Fibroblast of mammary gland (primary cell): ENCODE measurements around the gene OSCP1.

ENCODE experiments used
- DNase-seq: peaks from one replicate; pipeline ENCODE4 v3.0.0-alpha.2; 2010; ENCODE audit warnings: low read depth
- H3K4me3 ChIP-seq: 2 replicates; pipeline ENCODE4 v1.5.1; 2011; ENCODE audit warnings: low read depth, mild to moderate bottlenecking, low read length, moderate library complexity; ENCODE audit not compliant: control insufficient read depth
- TF ChIP-seq, protein P1 (sequence below): conservative IDR thresholded peaks from 2 replicates; pipeline ENCODE4 v1.5.1; 2011; ENCODE audit warnings: low read depth, low read length, inconsistent platforms; ENCODE audit not compliant: control insufficient read depth, insufficient read depth

OSCP1 gene

DNA sequence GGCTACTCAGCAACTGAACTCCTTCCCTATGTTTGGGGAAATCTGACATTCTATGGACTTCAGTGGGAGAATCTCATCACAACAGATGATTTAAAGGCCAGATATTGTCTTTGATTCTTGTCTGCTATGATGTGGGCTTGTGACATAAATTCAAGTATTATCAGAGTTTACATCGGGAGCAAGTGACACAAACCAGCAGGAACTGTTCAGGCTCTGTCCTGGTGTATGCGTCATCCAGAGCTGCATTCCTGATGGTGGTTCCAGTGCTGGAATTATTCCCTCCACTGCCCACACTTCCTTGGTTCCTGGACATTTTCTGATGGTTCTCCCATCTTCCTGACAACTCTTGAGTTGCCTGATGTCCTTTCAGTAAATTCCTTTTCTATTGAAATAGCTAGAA lies 41.8 kb downstream of the OSCP1 start:
- TF ChIP-seq, protein P1, sequence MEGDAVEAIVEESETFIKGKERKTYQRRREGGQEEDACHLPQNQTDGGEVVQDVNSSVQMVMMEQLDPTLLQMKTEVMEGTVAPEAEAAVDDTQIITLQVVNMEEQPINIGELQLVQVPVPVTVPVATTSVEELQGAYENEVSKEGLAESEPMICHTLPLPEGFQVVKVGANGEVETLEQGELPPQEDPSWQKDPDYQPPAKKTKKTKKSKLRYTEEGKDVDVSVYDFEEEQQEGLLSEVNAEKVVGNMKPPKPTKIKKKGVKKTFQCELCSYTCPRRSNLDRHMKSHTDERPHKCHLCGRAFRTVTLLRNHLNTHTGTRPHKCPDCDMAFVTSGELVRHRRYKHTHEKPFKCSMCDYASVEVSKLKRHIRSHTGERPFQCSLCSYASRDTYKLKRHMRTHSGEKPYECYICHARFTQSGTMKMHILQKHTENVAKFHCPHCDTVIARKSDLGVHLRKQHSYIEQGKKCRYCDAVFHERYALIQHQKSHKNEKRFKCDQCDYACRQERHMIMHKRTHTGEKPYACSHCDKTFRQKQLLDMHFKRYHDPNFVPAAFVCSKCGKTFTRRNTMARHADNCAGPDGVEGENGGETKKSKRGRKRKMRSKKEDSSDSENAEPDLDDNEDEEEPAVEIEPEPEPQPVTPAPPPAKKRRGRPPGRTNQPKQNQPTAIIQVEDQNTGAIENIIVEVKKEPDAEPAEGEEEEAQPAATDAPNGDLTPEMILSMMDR = no peak
- peak; percentile 28 for DNase-seq
- no peak overlapping the region for H3K4me3 ChIP-seq

DNA sequence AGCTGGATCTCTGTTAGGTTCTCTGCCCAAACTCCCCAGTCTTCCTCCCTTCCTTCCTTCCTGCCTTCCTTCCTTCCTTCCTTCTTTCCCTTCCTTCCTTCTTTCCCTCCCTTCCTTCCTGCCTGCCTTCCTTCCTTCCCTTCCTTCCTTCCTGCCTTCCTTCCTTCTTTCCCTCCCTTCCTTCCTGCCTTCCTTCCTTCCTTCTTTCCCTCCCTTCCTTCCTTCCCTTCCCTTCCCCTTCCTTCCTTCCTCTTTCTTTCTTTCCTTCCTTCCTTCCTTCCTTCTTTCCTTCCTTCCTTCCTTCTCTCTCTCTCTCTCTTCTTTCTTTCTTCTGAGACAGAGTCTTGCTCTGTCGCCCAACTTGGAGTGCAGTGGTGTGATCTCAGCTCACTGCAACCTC lies 43.8 kb downstream of the OSCP1 start:
- DNase-seq = no peak
- TF ChIP-seq, protein P1 = no peak
- no peak overlapping the region for H3K4me3 ChIP-seq

- TF ChIP-seq, protein P1 = no peak
- H3K4me3 ChIP-seq = no peak overlapping the region
- no peak for DNase-seq
Measured at GRCh38 chr1:36402504-36402890, 47.8 kb downstream of the OSCP1 start.

DNA sequence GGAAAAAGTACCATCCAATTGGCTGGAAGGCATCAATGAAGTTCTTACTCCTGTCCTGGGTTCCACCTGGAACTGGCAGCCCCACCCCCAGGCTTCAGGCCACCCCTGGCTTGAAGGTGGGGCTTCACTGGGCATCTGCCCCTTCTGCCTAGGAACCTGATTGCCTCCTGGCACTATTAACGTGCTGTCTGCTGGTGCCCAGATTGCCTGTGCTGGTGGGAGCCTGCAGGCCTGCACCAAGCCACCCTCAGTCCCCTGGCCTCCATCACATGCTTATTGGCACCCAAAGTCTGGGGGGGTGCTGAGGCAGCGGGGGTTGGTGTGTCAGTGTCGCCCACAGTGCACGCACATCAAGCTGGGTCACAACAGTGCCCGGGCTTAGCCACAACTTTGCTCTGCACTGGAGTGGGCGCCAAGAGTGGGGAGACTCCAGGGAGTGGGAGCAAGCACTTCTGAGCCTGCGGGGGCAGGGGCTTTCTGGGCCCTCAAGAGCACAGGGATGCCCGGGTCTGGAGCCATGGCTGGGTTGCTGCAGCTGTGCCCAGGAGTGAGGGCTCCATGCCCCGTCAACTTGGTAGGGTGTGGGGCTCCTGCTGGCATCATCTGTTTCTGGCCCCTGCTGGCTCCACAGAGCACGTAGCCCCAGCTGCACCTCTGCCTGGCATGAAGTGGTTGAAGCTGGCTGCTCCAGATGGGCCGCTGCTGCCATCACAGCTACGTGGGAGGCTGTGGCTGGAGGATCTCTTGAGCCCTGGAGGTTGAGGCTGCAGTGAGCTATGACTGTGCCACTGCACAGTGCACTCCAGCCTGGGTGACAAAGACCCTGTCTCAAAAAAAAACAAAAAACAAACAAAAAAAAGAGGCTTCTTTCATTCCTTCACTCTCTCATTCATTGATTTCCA lies 48.4 kb downstream of the OSCP1 start:
- H3K4me3 ChIP-seq = peak overlapping the region; percentile 48

DNA sequence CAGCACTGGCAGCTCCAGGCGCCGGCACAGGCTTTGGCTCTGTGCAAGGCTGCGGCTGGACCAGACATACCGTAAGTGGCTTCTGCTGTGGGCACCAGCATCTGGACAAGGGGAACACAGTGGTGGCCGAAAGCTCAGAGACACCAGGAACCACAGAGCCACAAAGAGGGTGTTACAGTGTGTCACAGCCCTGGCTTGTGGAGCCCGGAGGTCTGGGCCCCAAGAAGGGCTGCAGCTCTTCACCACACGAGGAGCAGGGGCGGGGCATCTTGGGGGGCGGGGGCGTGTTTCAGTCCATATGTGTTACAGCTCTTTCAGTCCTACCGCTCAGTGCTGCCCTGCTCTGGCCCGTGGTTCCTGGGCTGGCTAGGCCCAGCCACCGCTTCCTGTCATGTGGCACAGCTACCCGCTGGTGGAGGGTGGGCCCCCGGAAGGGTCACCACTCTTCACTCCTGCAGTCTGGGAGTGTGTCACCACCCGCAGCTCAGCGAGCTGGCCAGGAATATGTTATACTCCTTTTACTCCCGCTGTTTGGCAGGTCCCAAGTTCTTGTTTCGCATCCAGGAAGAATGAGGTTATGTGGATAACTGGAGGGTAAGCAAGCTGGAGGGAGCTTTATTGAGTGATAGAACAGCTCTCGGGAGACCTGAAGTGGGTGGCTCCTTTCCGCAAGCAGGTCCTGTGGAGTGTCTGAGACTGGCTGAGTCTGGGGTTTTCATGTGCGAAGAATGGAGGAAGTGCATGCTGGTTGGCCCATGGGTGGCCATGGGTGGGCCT lies 49.2 kb downstream of the OSCP1 start:
- peak overlapping the region; percentile 48 for H3K4me3 ChIP-seq
- TF ChIP-seq, protein P1 = no peak

More for the DNA sequence above, 48.4 kb downstream of the OSCP1 start:
- DNase-seq = no peak
- TF ChIP-seq, protein P1 = no peak

DNA sequence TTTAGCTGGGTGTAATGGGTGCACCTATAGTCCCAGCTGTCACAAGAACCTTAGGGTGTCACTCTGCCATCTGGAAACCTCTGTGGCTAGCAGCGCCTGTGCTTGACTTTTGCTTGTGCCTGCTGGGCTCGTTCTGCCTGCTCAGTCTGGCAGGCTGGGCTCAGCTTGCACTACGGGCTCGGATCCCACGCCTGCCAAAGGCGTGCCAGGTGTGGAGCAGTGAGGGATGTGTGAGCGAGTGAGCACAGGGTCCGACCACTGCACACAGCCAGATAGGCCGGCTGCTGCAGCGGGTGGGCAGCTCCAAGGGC lies 49.8 kb downstream of the OSCP1 start:
- TF ChIP-seq, protein P1 = no peak
- H3K4me3 ChIP-seq = peak overlapping the region; percentile 9

More for the DNA sequence above, 49.2 kb downstream of the OSCP1 start:
- DNase-seq = peak; percentile 87

More for the DNA sequence above, 49.8 kb downstream of the OSCP1 start:
- DNase-seq = no peak
